Chondrocyte (in vitro differentiated cells): ENCODE results near the gene TNIK. TPM values are rescaled to one million over a fixed set of nuclear protein-coding genes. Genes with fewer than 3 reads are reported as not detected.

ENCODE experiments used
- DNase-seq: peaks from one replicate; pipeline ENCODE4 v3.0.0; 2021; ENCODE audit warnings: mixed read lengths, low spot score
- H3K27ac Mint-ChIP-seq: one replicate; pipeline ENCODE4 v1.8.0; 2021; ENCODE audit warnings: mild to moderate bottlenecking, moderate library complexity, mixed read lengths; ENCODE audit not compliant: unreplicated experiment
- H3K27me3 Mint-ChIP-seq: 2 replicates; pipeline ENCODE4 v1.8.0; 2021; ENCODE audit warnings: low read depth, mixed read lengths
- H3K36me3 Mint-ChIP-seq: 2 replicates; pipeline ENCODE4 v1.8.0; 2021; ENCODE audit warnings: low read depth, mixed read lengths
- H3K4me1 Mint-ChIP-seq: 2 replicates; pipeline ENCODE4 v1.8.0; 2021; ENCODE audit warnings: low read depth, mild to moderate bottlenecking, mixed read lengths
- H3K4me3 Mint-ChIP-seq: one replicate; pipeline ENCODE4 v1.8.0; 2021; ENCODE audit warnings: mild to moderate bottlenecking, moderate library complexity, mixed read lengths; ENCODE audit not compliant: unreplicated experiment
- H3K9me3 Mint-ChIP-seq: 2 replicates; pipeline ENCODE4 v1.8.0; 2021; ENCODE audit warnings: low read depth, mixed read lengths
- total RNA-seq: library from RNA; stranded (reverse); gene quantifications from 3 replicates; pipeline ENCODE4 v1.2.1, GENCODE V29; 2021
- TF ChIP-seq, protein P1 (sequence below): fragments of 200-600 bp; sonication (generic); IDR thresholded peaks from 2 replicates; pipeline ENCODE4 v1.5.0; 2021; ENCODE audit warnings: antibody characterized with exemption, mild to moderate bottlenecking, moderate library complexity

Gene TNIK
- total RNA-seq, 1 donor from 2014 or later = 17.5 TPM

DNA sequence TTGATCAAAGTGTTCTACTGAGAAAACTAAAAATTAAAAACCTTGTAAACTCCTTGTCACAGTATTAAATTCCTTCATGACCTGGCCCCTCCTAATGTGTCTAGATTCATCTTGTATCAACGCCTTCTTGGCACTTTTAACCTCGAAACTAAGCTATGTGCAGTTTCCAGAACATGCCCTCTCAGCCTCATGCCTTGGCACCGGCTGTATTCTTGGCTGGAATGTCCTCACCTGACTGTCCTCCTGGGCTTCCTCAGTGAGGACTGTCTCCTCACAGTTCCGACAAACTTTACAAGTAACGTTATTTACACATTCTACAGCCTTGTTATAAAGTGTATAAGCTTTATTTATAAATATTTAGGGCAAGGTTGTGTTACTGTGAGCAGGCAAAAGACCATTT lies 237.2 kb downstream of the TNIK start:
- TF ChIP-seq, protein P1, sequence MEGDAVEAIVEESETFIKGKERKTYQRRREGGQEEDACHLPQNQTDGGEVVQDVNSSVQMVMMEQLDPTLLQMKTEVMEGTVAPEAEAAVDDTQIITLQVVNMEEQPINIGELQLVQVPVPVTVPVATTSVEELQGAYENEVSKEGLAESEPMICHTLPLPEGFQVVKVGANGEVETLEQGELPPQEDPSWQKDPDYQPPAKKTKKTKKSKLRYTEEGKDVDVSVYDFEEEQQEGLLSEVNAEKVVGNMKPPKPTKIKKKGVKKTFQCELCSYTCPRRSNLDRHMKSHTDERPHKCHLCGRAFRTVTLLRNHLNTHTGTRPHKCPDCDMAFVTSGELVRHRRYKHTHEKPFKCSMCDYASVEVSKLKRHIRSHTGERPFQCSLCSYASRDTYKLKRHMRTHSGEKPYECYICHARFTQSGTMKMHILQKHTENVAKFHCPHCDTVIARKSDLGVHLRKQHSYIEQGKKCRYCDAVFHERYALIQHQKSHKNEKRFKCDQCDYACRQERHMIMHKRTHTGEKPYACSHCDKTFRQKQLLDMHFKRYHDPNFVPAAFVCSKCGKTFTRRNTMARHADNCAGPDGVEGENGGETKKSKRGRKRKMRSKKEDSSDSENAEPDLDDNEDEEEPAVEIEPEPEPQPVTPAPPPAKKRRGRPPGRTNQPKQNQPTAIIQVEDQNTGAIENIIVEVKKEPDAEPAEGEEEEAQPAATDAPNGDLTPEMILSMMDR = no peak
- no peak for DNase-seq
- Mint-ChIP-seq H3K4me3 (no peak overlapping the region), H3K9me3 (peaks cover 9% of the 10 kb centered on the region), H3K4me1 (peaks cover 2% of the 10 kb centered on the region), H3K36me3 (peaks cover 9% of the 10 kb centered on the region), H3K27ac (no peak overlapping the region), H3K27me3 (no peaks in the 10 kb centered on the region)

GRCh38 chr3:171221597-171221996 lies 238.6 kb downstream of the TNIK start:
- Mint-ChIP-seq H3K27ac (no peak overlapping the region), H3K36me3 (peaks cover 7% of the 10 kb centered on the region), H3K4me1 (no peaks in the 10 kb centered on the region), H3K9me3 (peaks cover 9% of the 10 kb centered on the region), H3K4me3 (no peak overlapping the region), H3K27me3 (no peaks in the 10 kb centered on the region)
- no peak for DNase-seq
- TF ChIP-seq, protein P1 = no peak

- H3K4me1 Mint-ChIP-seq = no peaks in the 10 kb centered on the region
- no peaks in the 10 kb centered on the region for H3K27me3 Mint-ChIP-seq
- TF ChIP-seq, protein P1 = no peak
- no peak overlapping the region for H3K4me3 Mint-ChIP-seq
- H3K27ac Mint-ChIP-seq = no peak overlapping the region
- peaks cover 6% of the 10 kb centered on the region for H3K9me3 Mint-ChIP-seq
- H3K36me3 Mint-ChIP-seq = peaks cover 5% of the 10 kb centered on the region
- DNase-seq = no peak
Observed at GRCh38 chr3:171221104-171221503, 239.1 kb downstream of the TNIK start.

DNA sequence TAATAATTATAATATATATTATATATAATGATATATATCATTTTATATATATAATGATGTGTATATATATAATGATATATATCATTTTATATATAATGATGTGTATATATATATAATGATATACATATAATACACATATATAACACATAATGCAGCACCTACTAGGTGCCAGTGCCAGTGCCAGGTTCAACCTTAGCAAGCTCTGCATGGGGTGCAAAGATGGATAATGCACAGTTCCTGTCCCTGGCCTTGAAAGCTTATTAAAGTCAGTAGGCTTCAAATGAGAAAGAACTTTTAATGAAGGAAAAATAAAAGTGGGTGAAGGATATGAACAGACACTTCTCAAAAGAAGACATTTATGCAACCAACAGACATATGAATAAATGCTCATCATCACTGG lies 240.9 kb downstream of the TNIK start:
- Mint-ChIP-seq H3K9me3 (no peaks in the 10 kb centered on the region), H3K27ac (no peak overlapping the region), H3K27me3 (no peaks in the 10 kb centered on the region), H3K4me1 (no peaks in the 10 kb centered on the region), H3K4me3 (no peak overlapping the region), H3K36me3 (no peaks in the 10 kb centered on the region)
- DNase-seq = no peak
- TF ChIP-seq, protein P1 = no peak

GRCh38 chr3:171218069-171218468 lies 242.1 kb downstream of the TNIK start:
- Mint-ChIP-seq H3K4me3 (no peak overlapping the region), H3K27ac (no peak overlapping the region), H3K27me3 (no peaks in the 10 kb centered on the region), H3K9me3 (no peaks in the 10 kb centered on the region), H3K36me3 (no peaks in the 10 kb centered on the region), H3K4me1 (no peaks in the 10 kb centered on the region)
- DNase-seq = no peak
- TF ChIP-seq, protein P1 = no peak
